Measurements from ENCODE around the gene SARNP.

The SARNP gene

DNA sequence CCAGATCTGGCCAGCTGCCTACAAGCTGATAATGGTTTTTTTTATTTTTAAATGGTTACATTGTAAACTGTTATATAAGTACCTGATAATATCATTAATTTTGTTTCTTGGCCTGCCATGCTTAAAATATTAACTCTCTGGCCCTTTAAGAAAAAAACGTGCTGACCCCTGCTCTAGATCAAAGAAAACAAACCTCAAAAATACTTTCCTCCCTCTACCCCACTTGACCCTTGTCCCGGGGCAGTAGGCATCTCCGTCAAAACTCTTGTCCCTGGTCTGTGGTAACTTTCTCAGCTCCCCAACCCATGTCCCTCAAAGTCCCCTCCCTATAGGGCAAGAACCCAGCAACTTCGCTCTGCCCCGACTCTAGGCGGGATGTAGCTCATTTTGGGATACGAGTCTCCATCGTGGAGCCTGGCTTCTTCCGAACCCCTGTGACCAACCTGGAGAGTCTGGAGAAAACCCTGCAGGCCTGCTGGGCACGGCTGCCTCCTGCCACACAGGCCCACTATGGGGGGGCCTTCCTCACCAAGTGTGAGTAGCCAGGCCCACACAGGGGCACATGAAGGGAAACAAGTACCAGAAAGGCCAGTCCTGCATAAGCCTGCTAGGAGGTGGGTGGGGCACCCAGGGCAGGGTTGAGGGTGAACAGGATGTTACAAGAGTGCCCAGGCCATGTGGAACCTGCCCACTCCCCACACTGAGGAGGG, 93.9 kb downstream of the SARNP start:
- TF ChIP-seq, protein P1, sequence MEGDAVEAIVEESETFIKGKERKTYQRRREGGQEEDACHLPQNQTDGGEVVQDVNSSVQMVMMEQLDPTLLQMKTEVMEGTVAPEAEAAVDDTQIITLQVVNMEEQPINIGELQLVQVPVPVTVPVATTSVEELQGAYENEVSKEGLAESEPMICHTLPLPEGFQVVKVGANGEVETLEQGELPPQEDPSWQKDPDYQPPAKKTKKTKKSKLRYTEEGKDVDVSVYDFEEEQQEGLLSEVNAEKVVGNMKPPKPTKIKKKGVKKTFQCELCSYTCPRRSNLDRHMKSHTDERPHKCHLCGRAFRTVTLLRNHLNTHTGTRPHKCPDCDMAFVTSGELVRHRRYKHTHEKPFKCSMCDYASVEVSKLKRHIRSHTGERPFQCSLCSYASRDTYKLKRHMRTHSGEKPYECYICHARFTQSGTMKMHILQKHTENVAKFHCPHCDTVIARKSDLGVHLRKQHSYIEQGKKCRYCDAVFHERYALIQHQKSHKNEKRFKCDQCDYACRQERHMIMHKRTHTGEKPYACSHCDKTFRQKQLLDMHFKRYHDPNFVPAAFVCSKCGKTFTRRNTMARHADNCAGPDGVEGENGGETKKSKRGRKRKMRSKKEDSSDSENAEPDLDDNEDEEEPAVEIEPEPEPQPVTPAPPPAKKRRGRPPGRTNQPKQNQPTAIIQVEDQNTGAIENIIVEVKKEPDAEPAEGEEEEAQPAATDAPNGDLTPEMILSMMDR (IDR thresholded peaks at IDR 0.05; ENCODE audit: low read depth, low read length) = no peak
- H3K4me3 ChIP-seq (ENCODE audit: low read depth, low read length) = no peak overlapping the region

DNA sequence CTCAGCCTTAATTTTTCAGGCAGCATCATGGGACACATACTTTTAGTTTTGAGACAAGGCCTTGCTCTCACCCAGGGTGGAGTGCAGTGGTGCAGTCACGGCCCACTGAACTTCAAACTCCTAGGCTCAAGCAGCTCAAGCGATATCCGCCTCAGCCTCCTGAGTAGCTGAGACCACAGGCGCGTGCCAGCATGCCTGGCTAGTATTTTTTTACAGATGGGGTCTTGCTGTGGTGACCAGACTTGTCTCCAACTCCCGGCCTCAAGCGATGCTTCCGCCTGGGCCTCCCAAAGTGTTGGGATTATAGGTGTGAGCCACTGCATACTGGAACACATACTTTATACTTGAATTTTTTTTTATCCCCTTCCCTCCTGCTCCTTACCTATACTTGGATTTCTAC, 94.6 kb downstream of the SARNP start:
- H3K4me3 ChIP-seq (ENCODE audit: low read depth, low read length) = no peak overlapping the region
- TF ChIP-seq, protein P1 (IDR thresholded peaks at IDR 0.05; ENCODE audit: low read depth, low read length) = no peak

DNA sequence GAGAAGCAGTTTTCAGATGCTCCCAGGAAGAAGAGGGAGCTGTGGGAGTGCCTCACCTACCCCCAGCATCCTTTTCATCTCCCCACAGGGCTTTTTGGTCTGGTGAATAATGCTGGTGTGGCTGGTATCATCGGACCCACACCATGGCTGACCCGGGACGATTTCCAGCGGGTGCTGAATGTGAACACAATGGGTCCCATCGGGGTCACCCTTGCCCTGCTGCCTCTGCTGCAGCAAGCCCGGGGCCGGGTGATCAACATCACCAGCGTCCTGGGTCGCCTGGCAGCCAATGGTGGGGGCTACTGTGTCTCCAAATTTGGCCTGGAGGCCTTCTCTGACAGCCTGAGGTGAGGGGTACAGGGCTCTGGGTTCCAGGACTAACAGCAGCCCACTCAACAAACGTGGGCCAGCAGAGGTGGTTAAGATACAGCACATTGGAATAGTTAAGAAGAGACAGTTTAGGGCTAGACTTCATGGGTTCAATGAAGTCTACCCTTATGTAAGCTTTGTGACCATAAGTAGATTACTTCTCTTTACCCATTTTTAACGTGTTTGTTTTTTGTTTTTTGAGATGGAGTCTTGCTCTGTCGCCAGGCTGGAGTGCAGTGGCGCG, 95.8 kb downstream of the SARNP start:
- H3K4me3 ChIP-seq (ENCODE audit: low read depth, low read length) = no peak overlapping the region
- TF ChIP-seq, protein P1 (IDR thresholded peaks at IDR 0.05; ENCODE audit: low read depth, low read length) = no peak

DNA sequence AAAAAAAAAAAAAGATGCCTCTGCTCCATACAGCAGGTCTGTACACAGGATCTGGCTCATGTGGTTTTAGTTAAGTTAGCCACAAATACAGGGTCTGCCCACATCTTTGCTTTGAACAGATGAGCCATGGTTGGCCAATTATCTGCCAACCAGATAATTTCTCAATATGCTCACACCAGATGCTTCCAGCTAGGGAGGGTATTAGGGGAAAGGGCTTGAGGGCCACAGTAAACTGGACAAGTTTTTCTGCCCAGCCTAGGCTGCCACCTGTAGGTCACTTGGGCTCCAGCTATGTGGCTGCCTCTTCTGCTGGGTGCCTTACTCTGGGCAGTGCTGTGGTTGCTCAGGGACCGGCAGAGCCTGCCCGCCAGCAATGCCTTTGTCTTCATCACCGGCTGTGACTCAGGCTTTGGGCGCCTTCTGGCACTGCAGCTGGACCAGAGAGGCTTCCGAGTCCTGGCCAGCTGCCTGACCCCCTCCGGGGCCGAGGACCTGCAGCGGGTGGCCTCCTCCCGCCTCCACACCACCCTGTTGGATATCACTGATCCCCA, 96.6 kb downstream of the SARNP start:
- no peak overlapping the region for H3K4me3 ChIP-seq (ENCODE audit: low read depth, low read length)

DNA sequence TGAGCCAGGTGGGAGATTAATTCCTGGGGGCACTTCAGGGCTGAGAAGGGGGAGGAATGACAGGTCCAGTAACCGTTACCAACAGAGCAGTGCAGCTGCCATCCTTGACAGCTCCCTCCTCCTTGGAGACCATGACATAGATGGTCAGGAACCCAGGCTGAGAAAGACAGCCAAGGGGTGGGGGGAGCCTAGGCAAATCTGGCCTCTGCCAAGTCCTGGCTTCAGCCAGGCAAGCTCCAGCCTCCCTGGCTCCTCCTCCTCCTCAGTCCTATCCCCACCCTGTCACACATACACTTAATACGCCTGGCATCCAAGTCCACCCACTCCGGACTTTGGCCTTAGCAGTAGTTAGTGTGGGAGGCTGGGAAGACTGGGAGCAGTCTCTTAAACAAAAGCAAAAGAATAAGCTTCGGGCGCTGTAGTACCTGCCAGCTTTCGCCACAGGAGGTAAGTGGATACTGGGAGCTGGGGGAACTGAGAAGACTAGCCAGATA, 97.4 kb downstream of the SARNP start, which contains the start of gene RDH5:
TSS of gene RDH5 (plus strand) at position 323 of the 494 bp plus-strand sequence. CDS start 792 bp downstream, outside the sequence.
- no peak within 1 kb of the TSS for H3K4me3 ChIP-seq (ENCODE audit: low read depth, low read length)
- TF ChIP-seq, protein P1 (IDR thresholded peaks at IDR 0.05; ENCODE audit: low read depth, low read length) = no peak

More for the DNA sequence above, 96.6 kb downstream of the SARNP start:
- TF ChIP-seq, protein P1 (IDR thresholded peaks at IDR 0.05; ENCODE audit: low read depth, low read length) = peak; percentile 28

DNA sequence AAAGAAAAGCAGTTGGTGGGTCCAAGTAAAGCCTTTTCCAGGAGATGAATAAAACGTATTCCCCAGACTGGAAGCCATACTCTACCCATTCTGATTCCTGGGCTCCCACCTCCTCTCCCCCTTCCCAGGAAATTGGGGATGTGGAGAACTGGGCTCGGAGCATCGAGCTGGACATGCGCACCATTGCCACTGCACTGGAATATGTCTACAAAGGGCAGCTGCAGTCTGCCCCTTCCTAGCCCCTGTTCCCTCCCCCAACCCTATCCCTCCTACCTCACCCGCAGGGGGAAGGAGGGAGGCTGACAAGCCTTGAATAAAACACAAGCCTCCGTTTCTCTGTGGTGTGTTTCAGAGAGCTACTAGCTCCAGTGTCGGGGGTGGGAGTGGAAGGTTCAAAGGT, 98.2 kb downstream of the SARNP start:
- no peak overlapping the region for H3K4me3 ChIP-seq (ENCODE audit: low read depth, low read length)
- TF ChIP-seq, protein P1 (IDR thresholded peaks at IDR 0.05; ENCODE audit: low read depth, low read length) = no peak

Measured in WI38 (cell line).